ENCODE results near the gene FAM163A.
"Not testable (repeated sequence)": the region's sequence is repeated elsewhere in the genome, so short reads cannot be mapped to it uniquely, and the experiment has no call there.

Gene FAM163A

GRCh38 chr1:179817056-179817455 lies 74.0 kb downstream of the FAM163A start:
- DNase-seq = no peak

- peak; percentile 21 for DNase-seq
These were observed 74.7 kb downstream of the FAM163A start for GRCh38 chr1:179817789-179818188.

GRCh38 chr1:179818260-179818659 lies 75.2 kb downstream of the FAM163A start:
- DNase-seq = no peak

GRCh38 chr1:179818743-179819173 lies 75.7 kb downstream of the FAM163A start:
- no peak for DNase-seq

- no peak for DNase-seq
These were observed 77.3 kb downstream of the FAM163A start for GRCh38 chr1:179820226-179820970.

- no peak for DNase-seq
These were observed 78.4 kb downstream of the FAM163A start for GRCh38 chr1:179821524-179821923.

GRCh38 chr1:179822065-179822464 lies 79.0 kb downstream of the FAM163A start:
- DNase-seq = no peak

GRCh38 chr1:179823693-179824092 lies 80.6 kb downstream of the FAM163A start:
- no peak for DNase-seq

GRCh38 chr1:179824265-179824664 lies 81.2 kb downstream of the FAM163A start:
- no peak for DNase-seq

GRCh38 chr1:179825206-179825605 lies 82.1 kb downstream of the FAM163A start:
- no peak for DNase-seq

GRCh38 chr1:179825798-179826460 lies 82.8 kb downstream of the FAM163A start:
- no peak for DNase-seq

GRCh38 chr1:179826626-179827280 lies 83.7 kb downstream of the FAM163A start:
- DNase-seq = no peak

GRCh38 chr1:179828554-179829110 lies 85.5 kb downstream of the FAM163A start:
- DNase-seq = no peak

GRCh38 chr1:179831225-179831624 lies 88.1 kb downstream of the FAM163A start:
- DNase-seq = no peak

- no peak for DNase-seq
These were observed 89.0 kb downstream of the FAM163A start for GRCh38 chr1:179831852-179832699.

- not testable (repeated sequence) for DNase-seq
These were observed 93.8 kb downstream of the FAM163A start for GRCh38 chr1:179836686-179837445.

- no peak for DNase-seq
These were observed 97.0 kb downstream of the FAM163A start for GRCh38 chr1:179840107-179840506.

- DNase-seq = no peak
These were observed 105.1 kb downstream of the FAM163A start for GRCh38 chr1:179848233-179848632.

GRCh38 chr1:179853102-179853501 lies 110.0 kb downstream of the FAM163A start:
- no peak for DNase-seq

- not testable (repeated sequence) for DNase-seq
These were observed 112.7 kb downstream of the FAM163A start for GRCh38 chr1:179855831-179856230.

GRCh38 chr1:179856296-179856695 lies 113.2 kb downstream of the FAM163A start:
- no peak for DNase-seq

GRCh38 chr1:179857009-179857408 lies 113.9 kb downstream of the FAM163A start:
- no peak for DNase-seq

Measured in fibroblast of skin of right quadriceps (primary cell).